GM12892 (cell line): ENCODE measurements around the gene C3orf22.
"Not testable (repeated sequence)": the region's sequence is repeated elsewhere in the genome, so short reads cannot be mapped to it uniquely, and the experiment has no call there.

Source experiments
- DNase-seq: peaks from one replicate; pipeline ENCODE4 v3.0.0; 2011; ENCODE audit not compliant: insufficient read length
- FAIRE-seq: peaks from 2 replicates; lab custom pipeline; 2011; peaks lifted over from hg19 to GRCh38; lab: Jason Lieb, UNC
- POLR2A ChIP-seq: IDR thresholded peaks from 2 replicates; pipeline ENCODE4 v1.6.1; 2011; ENCODE audit warnings: low read depth, low read length, control low read depth
- POLR2AphosphoS5 ChIP-seq: IDR thresholded peaks from 2 replicates; pipeline ENCODE4 v1.6.1; 2011; ENCODE audit warnings: low read depth, low read length, control low read depth
- TAF1 ChIP-seq: IDR thresholded peaks from 2 replicates; pipeline ENCODE4 v1.6.1; 2011; ENCODE audit warnings: low read depth, mild to moderate bottlenecking, control low read depth, low read length, borderline replicate concordance

Gene C3orf22

GRCh38 chr3:126540342-126540849 lies 18.3 kb downstream of the C3orf22 start:
- no peak for DNase-seq

GRCh38 chr3:126539558-126540250 lies 19.0 kb downstream of the C3orf22 start:
- no peak for TF ChIP-seq POLR2A
- no peak for TF ChIP-seq TAF1
- no peak for TF ChIP-seq POLR2AphosphoS5
- FAIRE-seq (peak; percentile 78), DNase-seq (no peak)

More at GRCh38 chr3:126540342-126540849, 18.3 kb downstream of the C3orf22 start:
- TF ChIP-seq POLR2AphosphoS5 (no peak), TAF1 (no peak), POLR2A (no peak)
- no peak for FAIRE-seq

GRCh38 chr3:126538966-126539365 lies 19.8 kb downstream of the C3orf22 start:
- DNase-seq (no peak), FAIRE-seq (no peak)
- TF ChIP-seq POLR2AphosphoS5 (no peak), POLR2A (no peak), TAF1 (no peak)

- FAIRE-seq = no peak
- no peak for DNase-seq
- TF ChIP-seq POLR2AphosphoS5 (no peak), TAF1 (no peak), POLR2A (no peak)
These were observed 20.4 kb downstream of the C3orf22 start for GRCh38 chr3:126538316-126538715.

- FAIRE-seq (no peak), DNase-seq (no peak)
- no peak for TF ChIP-seq TAF1
- TF ChIP-seq POLR2A = no peak
- TF ChIP-seq POLR2AphosphoS5 = no peak
These were observed 20.9 kb downstream of the C3orf22 start for GRCh38 chr3:126537730-126538281.

GRCh38 chr3:126537116-126537729 lies 21.5 kb downstream of the C3orf22 start:
- FAIRE-seq (no peak), DNase-seq (no peak)
- TF ChIP-seq POLR2AphosphoS5 = no peak
- no peak for TF ChIP-seq TAF1
- no peak for TF ChIP-seq POLR2A

GRCh38 chr3:126536126-126536525 lies 22.6 kb downstream of the C3orf22 start:
- DNase-seq (no peak), FAIRE-seq (no peak)
- TF ChIP-seq POLR2AphosphoS5 (no peak), POLR2A (no peak), TAF1 (no peak)

GRCh38 chr3:126535636-126536035 lies 23.1 kb downstream of the C3orf22 start:
- TF ChIP-seq TAF1 = no peak
- no peak for TF ChIP-seq POLR2A
- TF ChIP-seq POLR2AphosphoS5 = no peak
- DNase-seq (no peak), FAIRE-seq (no peak)

GRCh38 chr3:126534716-126535115 lies 24.0 kb downstream of the C3orf22 start:
- FAIRE-seq, DNase-seq: not testable (repeated sequence)

GRCh38 chr3:126533506-126533905 lies 25.2 kb downstream of the C3orf22 start:
- FAIRE-seq = no peak
- TF ChIP-seq POLR2A = no peak
- no peak for TF ChIP-seq TAF1
- no peak for TF ChIP-seq POLR2AphosphoS5
- no peak for DNase-seq

GRCh38 chr3:126531051-126531330 lies 27.7 kb downstream of the C3orf22 start:
- DNase-seq (no peak), FAIRE-seq (no peak)

More at GRCh38 chr3:126531051-126531330, 27.7 kb downstream of the C3orf22 start:
- TF ChIP-seq TAF1 (no peak), POLR2AphosphoS5 (no peak), POLR2A (no peak)
